ENCODE measurements around the gene TUBB2B. TPM values are rescaled to one million over a fixed set of nuclear protein-coding genes. Genes with fewer than 3 reads are reported as not detected.

Gene TUBB2B
- total and polyA plus RNA-seq, 9 of the 15 experiments (the other 6 are each of a cell fraction or from before 2014, with no cell fraction given) = 0.11 to 9.7 (median 4.6) TPM

- TF ChIP-seq POLR2AphosphoS5 (IDR thresholded peaks at IDR 0.05; ENCODE audit: control insufficient read depth, insufficient read depth, low read depth, low read length) = no peak
- TF ChIP-seq SMARCA4 (IDR thresholded peaks at IDR 0.05) = peak; percentile 72
- no peak for TF ChIP-seq CTCFL (IDR thresholded peaks at IDR 0.05; ENCODE audit: borderline replicate concordance, insufficient read depth, low read depth, low read length, poor library complexity, severe bottlenecking)
- no peak for TF ChIP-seq ARID2 (IDR thresholded peaks at IDR 0.05)
- no peak for TF ChIP-seq HMG20A (CRISPR knock-in tag; conservative IDR thresholded peaks at IDR 0.05)
- no peak for TF ChIP-seq RBBP5 (IDR thresholded peaks at IDR 0.05; ENCODE audit: borderline replicate concordance, insufficient read depth, low read length, poor library complexity, severe bottlenecking)
- TF ChIP-seq SNRNP70 (optimal IDR thresholded peaks at IDR 0.05; ENCODE audit: low read depth, low read length) = no peak
- no peak for TF ChIP-seq BDP1 (IDR thresholded peaks at IDR 0.05; ENCODE audit: insufficient read depth, insufficient read length)
- no peak for TF ChIP-seq SMARCB1 (IDR thresholded peaks at IDR 0.05; ENCODE audit: insufficient read length, low read depth)
- TF ChIP-seq SFPQ (IDR thresholded peaks at IDR 0.05; ENCODE audit: low read depth, low read length) = no peak
- TF ChIP-seq COPS2 (conservative IDR thresholded peaks at IDR 0.05) = no peak
- no peak for TF ChIP-seq NCOA4 (IDR thresholded peaks at IDR 0.05; ENCODE audit: partially characterized antibody)
- no peak for TF ChIP-seq PRPF4 (IDR thresholded peaks at IDR 0.05; ENCODE audit: insufficient read depth, low read depth, low read length, poor library complexity, severe bottlenecking)
- no peak for TF ChIP-seq HSF4 (CRISPR knock-in tag; IDR thresholded peaks at IDR 0.05; ENCODE audit: borderline replicate concordance)
- no peak for TF ChIP-seq PML (IDR thresholded peaks at IDR 0.05; ENCODE audit: low read length)
- no peak for TF ChIP-seq HINFP (tag; conservative IDR thresholded peaks at IDR 0.05; ENCODE audit: low read depth)
- peak in 1 of 2 experiments; percentile 47; a peak in 1 of 3 replicates for TF ChIP-seq CBX3 (IDR thresholded peaks at IDR 0.05; ENCODE audit: borderline replicate concordance in 1 of 2, low read length in 2 of 2)
- TF ChIP-seq FOXK2 (conservative IDR thresholded peaks at IDR 0.05 in 1 of 2, IDR thresholded peaks at IDR 0.05 in 1 of 2; ENCODE audit: low read depth in 2 of 2) = 0 out of 4 replicates have a peak, but pooled peaks of 1 of the 2 experiments have one; percentile 17
- no peak for TF ChIP-seq ZNF384 (IDR thresholded peaks at IDR 0.05; ENCODE audit: low read depth, low read length)
- TF ChIP-seq MXD1 (CRISPR knock-in tag; IDR thresholded peaks at IDR 0.05; ENCODE audit: borderline replicate concordance, poor library complexity, severe bottlenecking) = no peak
These were observed 20.0 kb upstream of the TUBB2B start (continued) for GRCh38 chr6:3247255-3248146.
